DMS 273 treated with DMSO at 0.1 percent for 48 hours (cell line): Measurements from ENCODE around the gene INPP5A.
"Not testable (repeated sequence)": the region's sequence is repeated elsewhere in the genome, so short reads cannot be mapped to it uniquely, and the experiment has no call there.

ENCODE experiments used
- DNase-seq: peaks from one replicate; lab custom pipeline; 2025; lab: John Stamatoyannopoulos, UW

The INPP5A gene

DNA sequence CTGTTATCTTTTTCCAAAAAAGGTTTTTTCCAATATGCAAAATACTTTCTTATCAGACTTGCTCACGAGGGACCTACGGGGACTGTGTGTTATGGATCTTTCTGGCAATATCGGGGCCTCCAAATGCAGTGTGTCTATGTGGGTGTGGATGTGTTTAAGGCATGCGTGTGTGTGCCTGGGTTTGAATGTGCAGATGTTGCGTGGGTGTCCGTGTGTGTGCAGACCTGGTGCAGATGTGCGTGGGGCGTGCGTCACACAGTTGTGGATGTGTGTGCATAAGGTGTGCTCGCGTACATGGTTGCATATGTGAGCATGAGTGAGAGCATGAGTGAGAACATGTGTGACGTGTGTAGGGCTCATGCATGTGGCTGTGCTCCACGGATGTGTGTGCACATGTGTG, 228.7 kb downstream of the INPP5A start:
- no peak for DNase-seq

GRCh38 chr10:132768346-132769248, 231.0 kb downstream of the INPP5A start:
- DNase-seq = no peak

DNA sequence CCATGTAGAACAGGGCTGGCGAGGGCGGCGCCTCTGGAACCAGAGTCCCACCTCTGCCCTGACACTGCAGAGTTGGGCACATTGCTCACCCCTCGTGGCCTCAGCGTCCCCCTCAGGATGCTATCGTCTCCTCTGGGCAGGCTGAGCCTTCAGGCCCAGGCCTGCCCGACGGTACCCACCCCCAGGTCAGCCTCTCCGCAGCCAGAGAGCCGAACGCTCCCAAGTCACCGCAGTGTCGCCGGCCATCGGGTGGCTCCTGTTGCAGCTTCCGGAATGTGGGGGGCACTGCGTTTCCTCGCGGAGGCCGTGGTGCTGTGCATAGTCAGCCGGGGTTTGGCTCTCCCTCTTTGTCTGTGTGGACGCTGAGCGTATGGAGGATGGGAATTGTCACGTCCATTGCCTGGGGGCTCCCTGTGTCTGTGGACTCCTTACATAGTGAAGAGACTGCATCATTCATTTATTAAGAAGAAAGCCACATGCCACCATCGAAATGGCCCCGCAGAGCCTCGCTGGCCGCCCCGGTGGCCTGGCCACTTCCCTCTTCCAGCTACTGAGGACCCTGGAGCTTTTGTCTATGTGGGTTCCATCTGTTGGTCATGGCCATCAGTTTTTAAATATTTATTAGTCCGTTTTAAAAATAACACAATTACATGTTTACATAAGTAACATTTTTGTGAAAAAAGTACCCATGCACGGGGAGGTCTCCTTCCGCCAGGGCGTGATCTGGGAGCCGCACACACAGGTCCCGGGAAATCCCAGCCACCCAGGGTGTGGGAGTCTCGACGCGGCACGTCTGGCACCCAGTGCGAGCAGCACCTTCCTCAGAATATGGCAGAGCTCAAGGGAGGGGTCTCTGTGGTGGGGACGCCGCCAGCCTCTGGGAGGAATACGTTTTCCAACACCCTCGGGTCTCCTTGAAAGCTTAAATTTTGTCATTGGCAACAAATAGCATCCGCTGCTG, 232.8 kb downstream of the INPP5A start:
- DNase-seq = no peak

DNA sequence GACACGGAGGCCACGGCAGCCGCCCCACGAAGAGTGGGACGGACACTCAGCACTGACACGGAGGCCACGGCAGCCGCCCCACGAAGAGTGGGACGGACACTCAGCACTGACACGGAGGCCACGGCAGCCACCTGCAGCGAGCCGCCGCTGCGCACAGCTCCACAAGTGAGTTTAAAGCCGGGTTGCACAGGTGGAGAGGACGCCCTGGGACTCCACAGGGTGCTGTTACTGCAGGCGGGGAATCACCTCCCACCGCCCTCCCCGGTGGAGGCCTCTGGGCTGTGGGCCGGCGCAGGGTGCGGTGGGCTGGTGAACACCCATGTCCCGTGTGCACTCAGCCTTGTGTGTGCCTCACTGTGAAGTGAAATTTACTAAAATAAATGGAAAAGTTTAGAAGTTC, 235.2 kb downstream of the INPP5A start:
- DNase-seq = not testable (repeated sequence)

GRCh38 chr10:132774181-132774901, 236.8 kb downstream of the INPP5A start:
- DNase-seq = no peak

DNA sequence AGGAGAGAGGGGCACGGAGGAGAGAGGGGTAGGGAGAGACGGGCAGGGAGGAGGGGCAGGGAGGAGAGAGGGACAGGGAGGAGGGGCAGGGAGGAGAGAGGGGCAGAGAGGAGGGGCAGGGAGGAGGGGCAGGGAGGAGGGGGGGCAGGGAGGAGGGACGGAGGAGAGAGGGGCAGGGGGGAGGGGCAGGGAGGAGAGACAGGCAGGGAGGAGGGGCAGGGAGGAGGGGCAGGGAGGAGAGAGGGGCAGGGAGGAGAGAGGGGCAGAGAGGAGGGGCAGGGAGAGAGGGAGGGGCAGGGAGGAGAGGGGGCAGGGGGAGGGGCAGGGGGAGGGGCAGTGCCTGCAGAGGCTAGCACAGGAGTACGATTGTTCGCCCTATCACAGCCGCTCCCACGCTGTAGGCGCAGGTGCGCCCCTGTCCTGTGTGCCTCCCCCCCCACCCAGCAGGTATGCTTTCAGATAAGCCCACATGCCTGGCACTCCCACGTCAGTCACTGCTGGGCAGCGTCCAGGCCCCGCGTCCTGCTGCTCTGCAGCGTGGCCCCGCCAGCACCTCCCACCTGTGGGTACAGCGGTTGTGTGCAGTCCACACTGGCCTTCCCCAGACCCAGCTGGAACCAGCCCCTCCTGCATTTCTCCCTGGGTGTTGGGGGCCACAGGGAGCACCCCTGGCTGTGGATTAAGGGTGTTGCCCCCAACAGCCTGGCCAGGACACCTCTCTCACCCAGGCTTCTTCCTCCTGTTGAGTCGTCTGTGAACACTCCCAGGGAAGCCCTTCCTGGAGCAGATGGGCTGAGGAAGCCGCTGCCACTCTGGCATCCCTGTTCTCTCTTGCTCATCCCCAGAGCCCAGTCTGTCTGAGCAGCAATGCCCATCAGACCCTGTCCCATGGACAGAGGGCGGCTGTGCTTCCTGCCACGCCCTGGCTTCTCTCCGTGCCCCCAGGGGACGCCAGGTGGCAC, 237.6 kb downstream of the INPP5A start:
- no peak for DNase-seq

DNA sequence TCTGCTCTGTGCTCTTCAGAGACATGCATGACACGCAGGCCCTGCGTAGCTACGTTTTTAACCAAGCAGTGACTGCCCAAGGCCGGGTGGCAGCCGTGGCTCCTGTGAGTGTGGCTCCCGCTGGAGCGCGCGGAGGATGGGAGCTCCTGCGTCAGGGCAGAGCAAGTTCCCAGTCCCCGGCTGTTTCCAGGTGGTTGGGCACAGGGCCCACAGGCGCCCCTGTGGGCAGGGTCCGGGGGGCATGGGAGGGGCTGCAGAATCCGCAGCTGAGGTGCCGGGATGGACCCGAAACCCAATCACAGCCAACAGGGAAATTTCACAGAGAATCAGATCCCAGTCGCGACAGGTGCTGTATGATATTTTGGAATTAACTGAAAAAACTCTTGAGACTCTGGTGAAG, 238.6 kb downstream of the INPP5A start:
- no peak for DNase-seq

GRCh38 chr10:132776821-132777220, 239.2 kb downstream of the INPP5A start:
- no peak for DNase-seq

GRCh38 chr10:132777441-132777840, 239.9 kb downstream of the INPP5A start:
- DNase-seq = no peak

DNA sequence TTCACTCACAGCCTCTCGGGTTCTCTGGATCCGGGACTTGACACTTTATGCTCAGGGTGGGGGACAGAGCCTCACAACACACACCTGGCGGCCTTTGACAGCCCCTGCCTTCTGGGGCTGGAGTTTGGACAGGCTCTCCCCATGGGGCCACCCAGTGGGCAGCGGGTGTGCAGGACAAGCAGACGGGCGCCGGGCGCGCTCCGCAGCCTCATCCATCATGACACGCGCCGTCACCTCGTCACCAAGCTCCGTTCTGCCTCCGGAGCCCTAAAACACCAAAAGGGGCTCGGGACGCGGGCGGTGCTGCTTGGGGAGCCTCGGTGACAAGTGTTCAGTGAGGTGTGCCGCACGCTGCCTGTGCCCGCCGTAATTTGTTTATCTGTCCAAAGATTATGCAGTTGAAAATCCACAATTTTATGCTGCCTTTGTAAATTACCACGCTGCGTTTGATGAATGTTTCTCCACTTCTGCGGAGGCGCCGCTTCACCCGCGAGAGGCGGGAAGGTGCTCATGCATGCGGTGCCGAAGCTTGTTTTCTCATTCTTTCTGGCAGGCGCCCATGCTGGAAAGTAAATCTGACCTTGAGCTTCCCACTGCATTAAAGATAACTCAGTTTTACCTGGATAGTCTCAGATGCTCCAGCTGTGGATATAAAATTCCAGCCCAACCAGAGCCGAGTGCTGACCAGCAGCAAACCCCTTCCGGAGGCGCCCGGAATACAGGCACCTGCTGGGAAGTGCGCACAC, 242.1 kb downstream of the INPP5A start:
- no peak for DNase-seq

DNA sequence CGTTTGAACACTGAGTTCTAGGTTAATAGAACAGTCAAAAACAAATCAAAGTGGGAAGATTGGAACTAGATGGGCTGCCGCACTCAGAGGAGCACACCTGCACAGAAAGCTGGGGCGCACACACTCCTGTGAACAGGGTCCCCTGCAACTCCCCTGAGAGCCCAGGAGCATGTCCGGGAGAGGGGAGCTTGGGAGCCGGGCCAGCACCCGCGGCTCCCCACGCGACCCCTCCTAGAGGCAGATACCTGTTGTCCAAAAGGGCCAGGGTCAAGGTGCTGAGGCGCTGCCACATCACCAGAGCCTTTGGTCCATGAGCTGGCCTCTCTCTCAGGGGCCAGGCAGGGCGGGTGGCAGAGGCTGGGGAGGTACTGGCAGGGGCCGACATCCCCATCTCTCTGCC, 242.8 kb downstream of the INPP5A start:
- no peak for DNase-seq

GRCh38 chr10:132781556-132781955, 244.0 kb downstream of the INPP5A start:
- no peak for DNase-seq

- no peak for DNase-seq
Measured at GRCh38 chr10:132783165-132783939, 245.8 kb downstream of the INPP5A start.

DNA sequence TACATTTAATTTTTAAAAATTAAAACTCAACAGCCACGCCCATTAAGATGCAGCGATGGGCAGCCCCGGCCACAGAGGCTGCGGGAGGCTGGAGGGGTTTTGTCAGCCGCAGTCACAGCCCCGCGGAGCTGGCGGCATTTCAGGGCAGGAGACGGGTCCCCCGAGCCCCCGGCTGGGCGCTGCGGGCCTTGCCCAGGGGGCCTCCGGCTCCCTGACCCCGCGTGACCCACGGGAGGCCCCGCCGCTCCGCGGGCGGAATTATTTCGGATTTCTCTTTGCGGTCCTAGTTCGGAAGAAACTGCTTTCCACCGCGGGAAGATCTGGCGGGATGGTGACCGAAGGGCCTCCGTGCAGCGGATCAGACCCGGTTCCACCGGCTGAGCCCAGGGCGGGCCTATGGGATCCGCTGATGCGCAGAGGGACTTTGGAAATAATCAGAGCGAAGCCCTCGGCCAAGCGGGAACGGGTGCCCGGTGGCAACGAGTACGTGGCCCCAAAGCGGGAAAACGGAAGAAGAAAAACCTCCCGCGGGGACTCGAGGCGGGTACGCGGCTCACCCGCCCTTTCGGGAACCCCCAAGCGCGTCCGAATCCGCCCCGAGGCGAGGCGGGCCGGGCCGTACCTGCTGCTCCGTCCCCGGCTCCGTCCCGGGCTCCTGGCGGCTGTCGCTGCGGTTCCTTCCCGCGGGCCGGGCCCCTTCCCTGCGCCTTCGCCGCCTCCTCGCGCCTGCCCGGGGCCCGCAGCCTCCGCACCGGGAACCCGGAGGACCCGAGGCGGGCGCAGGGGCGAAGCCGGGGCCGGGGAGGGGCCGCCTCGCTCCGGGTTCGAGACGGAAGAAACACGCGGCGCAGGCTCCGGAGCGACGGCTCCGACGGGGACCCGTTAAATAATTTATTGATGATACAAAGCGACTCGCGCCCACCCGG, 246.6 kb downstream of the INPP5A start:
- no peak for DNase-seq

DNA sequence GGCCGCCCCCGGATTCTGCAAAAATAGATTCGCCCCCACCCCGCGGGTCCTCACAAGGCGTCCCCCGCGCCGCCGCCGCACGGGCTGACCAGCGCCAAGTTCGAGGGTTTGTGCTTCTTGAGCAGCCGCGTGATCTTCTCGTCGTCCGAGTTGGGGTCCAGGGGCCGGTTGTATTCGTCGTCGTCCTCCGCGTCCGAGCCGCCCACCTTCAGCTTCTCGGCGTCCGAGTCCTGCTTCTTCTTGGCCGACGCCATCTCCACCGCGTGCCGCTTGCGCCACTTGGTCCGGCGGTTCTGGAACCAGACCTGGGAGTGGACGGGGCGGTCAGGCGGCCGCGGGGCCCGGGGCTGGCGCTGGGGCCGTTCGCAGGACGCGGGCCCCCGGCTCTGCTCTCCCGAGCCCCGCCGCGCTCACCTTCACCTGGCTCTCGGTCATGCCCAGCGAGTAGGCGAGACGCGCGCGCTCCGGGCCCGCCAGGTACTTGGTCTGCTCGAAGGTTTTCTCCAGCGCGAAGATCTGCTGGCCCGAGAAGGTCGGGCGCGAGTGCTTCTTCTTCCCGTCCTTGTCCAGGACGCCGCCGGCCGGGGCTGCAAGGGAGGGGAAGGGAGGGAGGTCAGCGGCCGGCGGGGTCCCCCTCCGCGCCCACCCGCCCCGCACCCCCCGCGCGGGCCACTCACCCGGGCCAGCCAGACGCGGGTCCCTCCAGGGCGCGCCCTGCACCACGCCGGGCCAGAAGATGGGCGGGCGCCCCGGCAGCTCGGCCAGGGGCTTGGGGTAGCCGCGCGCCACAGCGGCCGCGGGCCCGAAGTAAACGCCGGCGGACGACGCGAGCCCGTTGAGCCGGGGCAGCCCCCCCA, 247.5 kb downstream of the INPP5A start:
- DNase-seq = no peak

DNA sequence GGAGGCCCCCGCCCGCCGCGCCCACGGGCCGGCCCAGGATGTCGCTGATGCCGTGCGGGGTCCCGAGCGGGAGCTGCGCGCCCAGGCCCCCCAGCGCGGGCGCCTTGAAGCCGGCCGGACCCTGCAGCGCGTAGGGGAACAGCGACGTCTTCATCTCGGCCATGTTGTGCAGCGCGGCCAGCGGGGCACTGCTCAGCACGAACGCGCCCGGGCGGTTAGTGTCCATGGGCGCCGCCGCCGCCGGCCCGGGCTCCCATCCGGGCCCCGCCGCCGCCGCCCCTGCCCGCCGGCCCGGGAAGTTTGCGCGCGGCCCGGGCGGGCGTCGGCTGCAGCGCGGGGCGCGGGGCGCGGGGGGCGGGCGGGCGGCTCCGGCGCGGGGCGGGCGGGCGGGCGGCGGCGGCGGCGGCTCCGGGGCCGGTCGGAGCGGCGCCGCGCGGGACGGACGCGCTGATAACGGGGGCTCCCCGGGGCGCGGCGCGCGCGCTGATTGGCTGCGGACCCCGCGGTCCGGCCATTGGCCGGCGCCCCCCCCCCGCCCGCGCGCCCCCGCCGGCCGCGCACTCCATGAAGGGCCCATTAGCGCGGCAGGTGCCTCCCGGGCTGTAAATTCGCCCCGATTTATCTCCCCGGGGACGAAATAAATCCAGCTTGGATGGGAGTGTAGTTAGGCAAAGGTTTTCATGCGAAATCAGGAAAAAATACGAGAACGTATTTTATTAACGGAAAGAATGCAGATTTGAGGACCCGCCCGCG, 248.3 kb downstream of the INPP5A start, which contains the start of gene NKX6-2:
NKX6-2 (minus strand) TSS at position 425 of the 753 bp plus-strand sequence; CDS start at position 226, 199 bp downstream.
- DNase-seq = no peak
